Breast epithelium (tissue), 4 donors: ENCODE data around the gene TFF2. TPM values are rescaled to one million over a fixed set of nuclear protein-coding genes. Genes with fewer than 3 reads are reported as not detected.
A peak's percentile ranks its signal among the peaks of the same experiment; 100 is the strongest.

ENCODE experiments used
- DNase-seq, 2 donors: peaks; one replicate each; pipeline ENCODE4 v3.0.0-alpha.2; 2019; ENCODE audit warnings: low spot score in 2 of 2
- H3K27ac ChIP-seq, 2 donors: fragments of 200-600 bp; sonication (generic) in 1 of 2; one replicate each; pipeline ENCODE4 v1.5.1; 2016 to 2019; ENCODE audit warnings: mild to moderate bottlenecking in 1 of 2
- H3K27me3 ChIP-seq, 2 donors: fragments of 200-600 bp; sonication (generic) in 1 of 2; one replicate each; pipeline versions ENCODE4 v1.5.1 to v1.6.0; 2017 to 2019; ENCODE audit warnings: control low read depth in 1 of 2, mild to moderate bottlenecking in 1 of 2
- H3K36me3 ChIP-seq: fragments of 200-600 bp; one replicate; pipeline ENCODE4 v1.5.1; 2019
- H3K4me1 ChIP-seq, 2 donors: fragments of 200-600 bp; sonication (generic); one replicate each; pipeline ENCODE4 v1.5.1; 2016 to 2019; ENCODE audit warnings: control low read depth in 1 of 2
- H3K4me3 ChIP-seq, 3 donors: fragments of 200-600 bp; sonication (generic); 1 replicate in 2 of 3; 2 replicates in 1 of 3; pipeline ENCODE4 v1.5.1; 2016 to 2019; ENCODE audit warnings: mild to moderate bottlenecking in 3 of 3, moderate library complexity in 2 of 3
- H3K9me3 ChIP-seq, 2 donors: fragments of 200-600 bp; sonication (generic) in 1 of 2; one replicate each; pipeline ENCODE4 v1.5.1; 2016 to 2019; ENCODE audit warnings: control low read depth in 1 of 2
- POLR2A ChIP-seq: fragments of 450-650 bp; IDR thresholded peaks from one replicate; pipeline ENCODE4 v1.6.1; 2016; ENCODE audit warnings: antibody characterized with exemption, mild to moderate bottlenecking, moderate library complexity
- POLR2AphosphoS5 ChIP-seq, 3 donors: sonication (generic); formaldehyde crosslinking; IDR thresholded peaks; one replicate each; pipeline ENCODE4 v1.6.1; 2017; ENCODE audit warnings: antibody characterized with exemption in 3 of 3
- intact Hi-C: fragments of 100-400 bp; cut with DNase I; formaldehyde crosslinking; loops from one replicate; pipeline ENCODE4 v1.15.1; 2023; ENCODE audit warnings: low total_unique reads
- total RNA-seq, 3 donors: library from RNA; depleted of rRNA; stranded (reverse); fragments of >200 nt; gene quantifications; one replicate each; pipeline ENCODE4 v1.1.0, GENCODE V29; 2016
- TF ChIP-seq, protein P1 (sequence below), 3 donors: fragments of 450-650 bp; IDR thresholded peaks; one replicate each; pipeline ENCODE4 v1.5.1; 2016 to 2017; ENCODE audit warnings: antibody characterized with exemption in 3 of 3, mild to moderate bottlenecking in 3 of 3, moderate library complexity in 3 of 3

TFF2 gene
- total RNA-seq, 3 donors from 2014 or later: not detected

DNA sequence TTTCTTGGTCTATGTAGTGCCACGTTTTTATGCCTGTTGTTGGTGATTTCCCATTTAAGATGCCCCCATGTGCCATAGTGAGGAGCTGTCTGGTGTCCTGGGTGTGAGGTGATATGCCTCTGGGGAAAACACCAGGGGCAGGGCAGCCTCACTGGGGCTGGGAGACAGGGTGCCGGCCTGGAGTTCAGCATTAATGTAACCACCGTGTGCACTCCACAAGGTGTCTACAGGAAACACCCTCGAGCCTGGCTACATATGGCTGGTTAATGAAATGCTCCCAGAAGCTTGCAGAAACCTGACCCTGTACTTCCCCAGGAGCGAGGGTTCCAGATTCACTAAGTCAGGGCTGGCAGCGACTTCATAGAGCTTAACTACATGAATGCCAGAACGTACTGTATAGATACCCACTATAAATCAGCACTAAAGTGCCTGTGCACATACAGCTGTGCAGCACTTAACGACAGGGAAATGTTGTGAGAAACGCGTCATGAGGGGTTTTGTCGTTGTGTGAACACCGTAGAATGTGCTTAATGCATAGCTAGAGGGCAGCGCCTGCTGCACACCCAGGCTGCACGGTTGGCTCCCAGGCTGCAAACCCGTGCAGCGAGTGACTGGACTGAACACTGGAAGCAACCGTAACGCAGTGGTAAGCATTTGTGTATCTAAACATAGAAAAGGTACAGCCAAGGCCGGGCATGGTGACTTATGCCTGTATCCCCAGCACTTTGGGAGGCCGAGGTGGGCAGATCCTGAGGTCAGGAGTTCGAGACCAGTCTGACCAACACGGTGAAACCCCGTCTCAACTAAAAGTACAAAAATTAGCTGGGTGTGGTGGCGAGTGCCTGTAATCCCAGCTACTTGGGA, 10.4 kb downstream of the TFF2 start:
- intact Hi-C loops: no loop called here
- Histone ChIP-seq H3K36me3 (no peaks in the 10 kb centered on the region), H3K27ac (no peak overlapping the region), H3K9me3 (no peaks in the 10 kb centered on the region), H3K4me3 (no peak overlapping the region), H3K27me3 (no peaks in the 10 kb centered on the region), H3K4me1 (no peaks in the 10 kb centered on the region)
- DNase-seq: no peak
- TF ChIP-seq POLR2A: no peak

DNA sequence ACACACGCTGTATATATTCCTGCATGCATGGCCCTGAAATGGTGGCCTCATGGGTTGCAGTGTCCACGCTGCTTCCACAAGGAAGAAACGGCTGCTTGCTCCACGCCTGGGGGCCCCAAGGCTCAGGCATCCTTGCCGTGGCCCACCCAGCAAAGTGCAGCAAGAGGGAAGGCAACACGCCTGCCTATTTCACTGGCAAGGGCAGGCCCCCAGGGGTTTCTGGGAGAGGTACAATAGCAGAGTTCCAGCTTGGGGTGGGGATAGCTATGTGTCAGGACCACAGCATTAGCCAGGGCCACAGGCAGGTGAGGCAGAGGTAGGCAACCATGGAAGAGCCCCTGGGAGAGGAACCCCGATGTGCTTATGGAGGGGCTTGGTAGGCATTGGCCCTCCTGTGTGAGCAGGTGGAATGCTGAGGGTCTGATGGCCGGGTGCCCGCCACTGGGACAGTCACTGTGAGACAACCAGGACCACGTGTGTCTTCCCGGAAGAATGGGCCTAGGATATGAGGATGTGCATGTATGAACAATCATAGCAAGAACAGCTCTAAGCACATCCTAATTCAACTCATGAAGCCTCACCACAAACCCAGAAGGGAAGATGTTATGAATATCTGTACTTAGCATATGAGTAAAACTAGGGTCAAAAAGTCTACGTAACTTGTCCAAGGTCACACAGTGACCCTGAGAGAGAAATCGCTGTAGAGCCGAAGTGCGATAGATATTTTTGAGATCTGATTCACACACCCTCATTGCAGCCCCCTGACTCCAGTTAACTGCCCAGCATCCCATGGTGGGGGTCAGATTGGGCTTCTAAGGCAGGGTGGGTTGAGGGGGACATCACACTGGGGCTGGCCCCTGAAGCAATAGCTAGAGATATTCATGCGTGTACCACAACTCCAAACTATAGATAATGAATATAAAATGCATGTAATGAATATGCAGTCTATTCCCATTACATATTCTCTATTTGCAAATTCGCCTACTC, 11.8 kb downstream of the TFF2 start:
- no peak for DNase-seq
- intact Hi-C loops: no loop called here
- peak overlapping the region in 1 of 2 donors; percentile 76 for H3K27ac ChIP-seq
- no peaks in the 10 kb centered on the region for H3K27me3 ChIP-seq
- no peak overlapping the region for H3K4me3 ChIP-seq
- no peaks in the 10 kb centered on the region for H3K4me1 ChIP-seq
- TF ChIP-seq POLR2A (no peak), POLR2AphosphoS5 (IDR thresholded peaks at IDR 0.05) (no peak)
- TF ChIP-seq, protein P1, sequence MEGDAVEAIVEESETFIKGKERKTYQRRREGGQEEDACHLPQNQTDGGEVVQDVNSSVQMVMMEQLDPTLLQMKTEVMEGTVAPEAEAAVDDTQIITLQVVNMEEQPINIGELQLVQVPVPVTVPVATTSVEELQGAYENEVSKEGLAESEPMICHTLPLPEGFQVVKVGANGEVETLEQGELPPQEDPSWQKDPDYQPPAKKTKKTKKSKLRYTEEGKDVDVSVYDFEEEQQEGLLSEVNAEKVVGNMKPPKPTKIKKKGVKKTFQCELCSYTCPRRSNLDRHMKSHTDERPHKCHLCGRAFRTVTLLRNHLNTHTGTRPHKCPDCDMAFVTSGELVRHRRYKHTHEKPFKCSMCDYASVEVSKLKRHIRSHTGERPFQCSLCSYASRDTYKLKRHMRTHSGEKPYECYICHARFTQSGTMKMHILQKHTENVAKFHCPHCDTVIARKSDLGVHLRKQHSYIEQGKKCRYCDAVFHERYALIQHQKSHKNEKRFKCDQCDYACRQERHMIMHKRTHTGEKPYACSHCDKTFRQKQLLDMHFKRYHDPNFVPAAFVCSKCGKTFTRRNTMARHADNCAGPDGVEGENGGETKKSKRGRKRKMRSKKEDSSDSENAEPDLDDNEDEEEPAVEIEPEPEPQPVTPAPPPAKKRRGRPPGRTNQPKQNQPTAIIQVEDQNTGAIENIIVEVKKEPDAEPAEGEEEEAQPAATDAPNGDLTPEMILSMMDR (IDR thresholded peaks at IDR 0.05): no peak
- no peaks in the 10 kb centered on the region for H3K36me3 ChIP-seq
- no peaks in the 10 kb centered on the region for H3K9me3 ChIP-seq

DNA sequence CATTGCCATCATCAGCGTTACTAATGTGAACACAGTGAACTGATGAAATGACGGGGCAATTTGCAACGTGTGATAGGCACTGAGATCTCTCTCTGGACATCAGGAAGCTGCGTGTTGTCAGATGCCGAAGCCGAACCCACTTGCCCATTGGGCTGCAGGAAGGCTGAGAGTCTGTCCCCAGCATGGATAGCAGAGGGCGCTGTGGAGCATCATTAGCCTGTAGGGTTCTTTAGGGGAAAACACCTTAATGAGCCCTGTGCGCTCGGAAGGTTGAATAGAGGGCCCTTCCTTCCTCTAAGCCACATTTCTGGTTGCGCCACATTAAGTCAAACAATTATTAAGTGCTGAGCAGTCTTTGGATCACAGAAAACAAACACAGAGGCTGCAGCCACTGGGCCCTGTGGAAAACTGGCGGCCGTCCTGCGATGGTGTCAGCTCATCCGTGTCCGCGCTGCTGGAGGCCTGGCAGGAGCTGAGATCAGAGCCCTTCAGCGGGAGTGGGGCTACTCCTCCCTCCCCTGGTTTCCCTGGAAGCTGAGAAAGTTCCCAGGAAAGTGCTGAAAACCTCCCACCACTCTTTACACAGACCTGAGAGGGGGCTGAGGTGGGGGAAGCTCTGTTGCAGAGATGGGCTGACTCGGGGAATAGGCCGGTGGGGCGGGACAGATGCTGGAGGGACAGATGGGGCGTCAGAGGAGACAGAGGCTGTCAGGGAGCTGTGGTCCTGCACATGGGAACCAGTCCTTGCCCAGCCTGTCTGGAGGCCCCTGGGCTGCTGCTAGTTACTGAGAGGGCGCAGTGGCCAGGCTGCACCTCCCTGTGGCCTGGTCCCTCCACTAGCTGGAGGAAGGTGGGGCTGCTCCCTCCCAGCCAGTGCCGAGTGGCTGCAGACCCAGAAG, 12.7 kb downstream of the TFF2 start:
- intact Hi-C loops: no loop called here
- DNase-seq: peak; percentile 65 to 82
- TF ChIP-seq POLR2A (no peak), POLR2AphosphoS5 (IDR thresholded peaks at IDR 0.05) (peak in 2 of 3 donors; percentile 10 to 51)
- TF ChIP-seq, protein P1 (IDR thresholded peaks at IDR 0.05): peak; percentile 21 to 69 (median 59)
- H3K27ac ChIP-seq: peak overlapping the region; percentile 73 to 76
- H3K27me3 ChIP-seq: no peaks in the 10 kb centered on the region
- no peaks in the 10 kb centered on the region for H3K9me3 ChIP-seq
- no peaks in the 10 kb centered on the region for H3K36me3 ChIP-seq
- no peak overlapping the region for H3K4me3 ChIP-seq
- H3K4me1 ChIP-seq: no peaks in the 10 kb centered on the region

DNA sequence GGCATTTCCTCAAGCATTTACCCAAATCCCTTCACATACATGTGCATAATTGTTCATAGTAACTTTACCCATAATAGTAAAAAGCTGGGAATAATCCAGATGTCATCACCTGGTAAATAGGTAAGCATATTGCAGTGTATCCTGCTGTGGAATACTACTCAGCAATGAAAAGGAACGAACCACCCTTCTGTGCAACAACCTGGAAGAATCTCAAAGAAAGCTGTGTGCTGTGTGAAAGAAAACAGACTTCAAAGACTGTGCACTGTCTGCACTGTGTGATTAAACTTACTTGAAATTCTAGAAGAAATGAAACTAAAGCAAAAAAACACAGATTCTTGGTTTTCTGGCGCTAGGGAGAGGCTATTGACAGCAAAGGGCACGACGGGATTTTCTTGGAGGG, 13.5 kb downstream of the TFF2 start:
- Histone ChIP-seq H3K4me1 (no peaks in the 10 kb centered on the region), H3K9me3 (no peaks in the 10 kb centered on the region), H3K27ac (no peak overlapping the region), H3K4me3 (no peak overlapping the region), H3K27me3 (no peaks in the 10 kb centered on the region), H3K36me3 (no peaks in the 10 kb centered on the region)
- TF ChIP-seq, protein P1 (IDR thresholded peaks at IDR 0.05): no peak
- TF ChIP-seq POLR2AphosphoS5 (IDR thresholded peaks at IDR 0.05): no peak
- TF ChIP-seq POLR2A: no peak
- intact Hi-C loops: no loop called here
- no peak for DNase-seq

DNA sequence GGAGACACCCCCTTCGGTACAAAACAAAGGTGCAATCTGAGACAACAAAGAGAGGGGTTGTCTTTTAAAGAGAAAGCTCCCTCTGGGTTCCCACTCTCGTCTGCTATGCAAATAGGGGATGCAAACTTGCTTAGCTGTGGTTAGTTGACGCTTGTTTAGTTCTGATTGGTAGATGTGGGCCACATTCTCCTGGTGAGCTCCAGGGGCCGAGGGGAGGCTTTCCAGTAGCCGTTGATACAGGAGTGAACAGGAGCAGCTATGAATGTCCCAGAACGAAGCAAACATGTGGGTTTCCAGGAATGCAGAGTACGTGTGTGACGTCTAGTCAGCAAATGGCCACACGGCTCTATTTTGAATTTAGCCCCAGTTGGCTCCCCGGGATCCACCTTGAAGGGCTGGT, 14.7 kb downstream of the TFF2 start:
- Histone ChIP-seq H3K9me3 (peaks cover 0 to 10% of the 10 kb centered on the region in 2 donors), H3K36me3 (no peaks in the 10 kb centered on the region), H3K27me3 (no peaks in the 10 kb centered on the region), H3K4me1 (no peaks in the 10 kb centered on the region), H3K4me3 (peak overlapping the region in 1 of 3 donors; percentile 12), H3K27ac (no peak overlapping the region)
- no peak for TF ChIP-seq POLR2A
- TF ChIP-seq, protein P1 (IDR thresholded peaks at IDR 0.05): no peak
- no peak for TF ChIP-seq POLR2AphosphoS5 (IDR thresholded peaks at IDR 0.05)
- no peak for DNase-seq
- intact Hi-C loops: no loop called here
